ENCODE measurements around the gene ACLY.

Gene ACLY

GRCh38 chr17:41918314-41919164, at the start of gene ACLY:
ACLY (minus strand) TSS chr17:41918951; CDS start chr17:41913873, 5,078 bp downstream.
- DNase-seq: peak; percentile 92

GRCh38 chr17:41967921-41968578, 49.3 kb upstream of the ACLY start:
- no peak for DNase-seq

GRCh38 chr17:41967141-41967920, 48.6 kb upstream of the ACLY start:
- DNase-seq: peak; percentile 40

- DNase-seq: peak; percentile 89
Observed at GRCh38 chr17:41966463-41967140, 47.9 kb upstream of the ACLY start, which contains the start of gene CNP. CNP (plus strand) TSS chr17:41966795; CDS start chr17:41966885, 90 bp downstream.

- peak; percentile 56 for DNase-seq
Observed at GRCh38 chr17:41965694-41966462, 47.1 kb upstream of the ACLY start.

GRCh38 chr17:41962768-41963434, 44.1 kb upstream of the ACLY start:
- peak; percentile 58 for DNase-seq

GRCh38 chr17:41962111-41962510, 43.4 kb upstream of the ACLY start:
- no peak for DNase-seq

GRCh38 chr17:41959336-41960095, 40.8 kb upstream of the ACLY start:
- DNase-seq: no peak

GRCh38 chr17:41959030-41959335, 40.2 kb upstream of the ACLY start:
- DNase-seq: no peak

GRCh38 chr17:41957869-41958439, 39.2 kb upstream of the ACLY start:
- no peak for DNase-seq

GRCh38 chr17:41957031-41957868, 38.5 kb upstream of the ACLY start:
- DNase-seq: no peak

- no peak for DNase-seq
Observed at GRCh38 chr17:41956522-41956921, 37.8 kb upstream of the ACLY start.

GRCh38 chr17:41948762-41949460, 30.2 kb upstream of the ACLY start:
- no peak for DNase-seq

GRCh38 chr17:41944943-41945342, 26.2 kb upstream of the ACLY start:
- no peak for DNase-seq

GRCh38 chr17:41943492-41943891, 24.7 kb upstream of the ACLY start:
- DNase-seq: no peak

- no peak for DNase-seq
Observed at GRCh38 chr17:41942626-41943373, 24.0 kb upstream of the ACLY start.

GRCh38 chr17:41941168-41941567, 22.4 kb upstream of the ACLY start:
- no peak for DNase-seq

- DNase-seq: no peak
Observed at GRCh38 chr17:41939693-41940090, 20.9 kb upstream of the ACLY start.
